Measurements from ENCODE around the gene PELI1. TPM values are rescaled to one million over a fixed set of nuclear protein-coding genes. Genes with fewer than 3 reads are reported as not detected.

Gene PELI1, protein sequence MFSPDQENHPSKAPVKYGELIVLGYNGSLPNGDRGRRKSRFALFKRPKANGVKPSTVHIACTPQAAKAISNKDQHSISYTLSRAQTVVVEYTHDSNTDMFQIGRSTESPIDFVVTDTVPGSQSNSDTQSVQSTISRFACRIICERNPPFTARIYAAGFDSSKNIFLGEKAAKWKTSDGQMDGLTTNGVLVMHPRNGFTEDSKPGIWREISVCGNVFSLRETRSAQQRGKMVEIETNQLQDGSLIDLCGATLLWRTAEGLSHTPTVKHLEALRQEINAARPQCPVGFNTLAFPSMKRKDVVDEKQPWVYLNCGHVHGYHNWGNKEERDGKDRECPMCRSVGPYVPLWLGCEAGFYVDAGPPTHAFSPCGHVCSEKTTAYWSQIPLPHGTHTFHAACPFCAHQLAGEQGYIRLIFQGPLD
- total RNA-seq (2014; rRNA removed; shearing (Covaris generic)), result 3.6 and 5.6 TPM in 2 replicates

DNA sequence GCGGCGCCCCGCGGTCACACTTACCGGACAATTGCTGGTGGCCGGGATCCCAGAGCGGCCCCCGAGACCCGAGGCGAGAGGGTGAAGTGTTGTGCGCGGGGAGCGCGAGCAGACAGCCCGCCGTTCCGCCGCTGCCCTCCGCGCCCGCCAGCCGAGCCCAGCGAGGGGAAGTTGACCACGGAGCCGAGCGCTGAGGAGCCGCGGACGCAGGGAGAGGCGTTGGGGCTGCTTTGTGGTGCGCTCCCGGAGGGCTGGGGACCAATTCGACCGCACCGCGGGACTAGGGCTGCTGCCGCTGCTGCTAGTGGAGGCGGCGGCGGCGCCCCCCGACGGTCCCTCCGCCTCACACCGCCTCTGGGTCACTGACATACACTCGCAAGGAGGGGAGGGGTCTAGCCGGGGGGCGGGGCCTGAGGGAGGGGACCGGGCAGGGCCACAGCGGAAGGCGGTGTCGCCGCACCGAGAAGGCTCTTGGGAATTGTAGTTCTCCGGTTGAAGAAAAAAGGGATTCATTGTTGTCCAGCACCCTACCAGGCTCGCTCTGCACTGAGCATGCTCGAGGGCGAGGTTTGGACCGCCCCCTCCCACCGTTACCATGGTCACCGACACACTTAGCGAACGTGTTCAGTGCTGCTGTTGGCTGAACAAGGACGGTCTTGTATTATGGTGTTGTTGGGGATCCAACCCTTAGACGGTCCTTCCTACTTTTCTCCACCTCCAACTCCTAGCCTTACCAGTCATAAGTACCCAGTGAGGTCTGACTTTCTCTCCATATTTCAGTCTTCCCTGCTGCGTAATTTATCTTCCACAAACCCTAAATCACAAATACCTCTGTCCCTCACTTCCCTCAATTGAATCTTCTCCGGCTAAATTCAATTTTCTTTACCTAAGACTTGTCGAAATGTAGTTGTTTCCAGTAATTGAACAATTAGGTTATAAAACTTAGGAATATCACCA lies at the start of gene PELI1:
Gene PELI1, minus strand, starts transcription at position 364 of the 957 bp plus-strand sequence. CDS start 36,110 bp downstream, outside the sequence.
- DNase-seq (ENCODE audit: low spot score), result peak; percentile 97

DNA sequence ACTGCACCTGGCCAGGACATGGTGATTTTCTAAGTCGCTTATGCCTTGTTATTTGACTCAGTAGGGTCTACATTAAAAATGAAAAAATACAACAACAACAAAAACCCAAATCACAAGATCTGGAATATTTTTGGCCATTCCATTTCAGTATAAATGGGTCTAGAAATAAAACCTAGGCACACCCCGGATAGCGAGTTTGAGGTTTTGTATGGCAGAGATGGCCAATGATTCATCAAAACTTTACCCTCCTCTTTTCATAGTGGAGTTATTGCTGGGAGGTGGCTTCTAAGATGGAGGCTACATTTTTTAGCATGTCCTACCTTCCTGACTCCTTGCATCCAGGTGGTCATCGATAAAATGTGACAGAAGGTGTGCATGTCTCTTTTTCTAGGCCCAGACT lies 49.3 kb upstream of the PELI1 start:
- DNase-seq (ENCODE audit: low spot score), result no peak

DNA sequence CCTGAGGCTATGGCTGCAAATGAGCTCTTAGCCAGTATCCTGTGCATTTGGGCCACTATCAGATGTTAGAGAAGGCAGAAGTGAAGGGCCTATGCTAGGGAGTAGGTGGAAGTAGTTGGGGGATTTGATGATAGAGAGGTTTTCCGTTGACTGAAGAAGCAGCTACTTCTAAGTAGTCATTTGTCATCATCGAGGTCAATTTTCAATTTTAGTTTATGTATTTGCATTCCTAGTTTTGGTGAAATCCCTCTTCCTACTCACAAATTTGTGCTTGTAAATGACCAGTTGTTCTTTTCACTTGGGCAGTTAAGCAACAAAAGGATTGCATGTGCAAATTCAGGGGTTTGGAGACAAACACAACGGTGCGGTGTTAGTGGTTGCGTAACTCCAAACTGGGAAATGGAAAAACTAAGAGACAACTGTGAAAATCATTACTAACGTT lies 48.5 kb upstream of the PELI1 start:
- no peak for DNase-seq (ENCODE audit: low spot score)

DNA sequence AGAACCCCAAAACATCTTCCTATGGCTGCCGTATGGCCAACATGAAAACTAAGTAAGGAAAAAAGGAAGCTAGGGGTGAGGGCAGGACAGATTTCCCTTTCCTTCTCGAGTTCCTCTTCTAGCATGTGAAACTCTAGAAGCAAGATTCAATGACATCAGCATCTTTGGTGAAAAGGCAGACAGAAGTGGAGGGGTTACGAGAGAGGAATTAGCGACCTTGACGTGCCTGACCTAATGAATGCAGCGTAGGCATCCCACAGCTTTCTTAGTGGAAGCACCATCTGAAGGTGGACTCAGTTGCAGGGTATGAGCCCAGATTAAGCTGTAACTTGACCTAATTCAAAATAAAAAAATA lies 47.9 kb upstream of the PELI1 start:
- no peak for DNase-seq (ENCODE audit: low spot score)

DNA sequence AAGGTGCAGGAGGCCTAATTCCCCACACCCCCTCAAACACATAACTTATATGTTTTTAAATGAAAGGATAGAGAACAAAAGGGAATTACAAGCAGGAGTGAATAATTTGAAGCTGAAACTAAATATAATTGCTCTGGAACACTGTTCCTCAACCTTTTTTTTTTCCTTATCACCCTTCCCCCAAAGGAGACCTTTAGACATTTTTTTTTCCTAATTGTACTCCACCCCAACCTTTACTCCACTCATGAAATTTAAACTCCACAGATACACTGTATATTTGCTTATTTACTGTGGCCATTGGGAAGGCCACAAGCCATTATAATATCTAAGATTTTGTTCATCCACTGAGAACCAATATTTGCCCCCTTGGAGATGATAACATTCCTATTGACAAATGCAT lies 45.4 kb upstream of the PELI1 start:
- DNase-seq (ENCODE audit: low spot score), result no peak

DNA sequence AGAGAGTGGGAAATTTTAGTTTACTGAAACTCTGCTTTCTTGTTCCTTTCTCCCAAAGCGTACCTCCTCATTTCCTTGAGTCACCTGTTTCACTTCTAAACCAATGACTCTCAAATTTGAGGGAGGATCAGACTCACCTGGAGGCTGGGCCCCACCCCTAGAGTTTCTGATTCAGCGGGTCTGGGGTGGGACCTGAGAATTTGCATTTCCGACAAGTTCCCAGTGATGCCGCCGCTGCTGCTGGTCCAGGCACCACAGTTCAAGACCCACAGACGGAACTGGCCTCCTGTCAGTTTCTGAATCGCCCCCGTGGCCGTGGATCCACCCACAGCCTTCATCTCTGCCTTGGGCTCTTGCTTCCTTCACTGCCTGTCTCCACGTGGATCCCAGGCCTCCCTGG lies 44.9 kb upstream of the PELI1 start:
- DNase-seq (ENCODE audit: low spot score), result no peak

DNA sequence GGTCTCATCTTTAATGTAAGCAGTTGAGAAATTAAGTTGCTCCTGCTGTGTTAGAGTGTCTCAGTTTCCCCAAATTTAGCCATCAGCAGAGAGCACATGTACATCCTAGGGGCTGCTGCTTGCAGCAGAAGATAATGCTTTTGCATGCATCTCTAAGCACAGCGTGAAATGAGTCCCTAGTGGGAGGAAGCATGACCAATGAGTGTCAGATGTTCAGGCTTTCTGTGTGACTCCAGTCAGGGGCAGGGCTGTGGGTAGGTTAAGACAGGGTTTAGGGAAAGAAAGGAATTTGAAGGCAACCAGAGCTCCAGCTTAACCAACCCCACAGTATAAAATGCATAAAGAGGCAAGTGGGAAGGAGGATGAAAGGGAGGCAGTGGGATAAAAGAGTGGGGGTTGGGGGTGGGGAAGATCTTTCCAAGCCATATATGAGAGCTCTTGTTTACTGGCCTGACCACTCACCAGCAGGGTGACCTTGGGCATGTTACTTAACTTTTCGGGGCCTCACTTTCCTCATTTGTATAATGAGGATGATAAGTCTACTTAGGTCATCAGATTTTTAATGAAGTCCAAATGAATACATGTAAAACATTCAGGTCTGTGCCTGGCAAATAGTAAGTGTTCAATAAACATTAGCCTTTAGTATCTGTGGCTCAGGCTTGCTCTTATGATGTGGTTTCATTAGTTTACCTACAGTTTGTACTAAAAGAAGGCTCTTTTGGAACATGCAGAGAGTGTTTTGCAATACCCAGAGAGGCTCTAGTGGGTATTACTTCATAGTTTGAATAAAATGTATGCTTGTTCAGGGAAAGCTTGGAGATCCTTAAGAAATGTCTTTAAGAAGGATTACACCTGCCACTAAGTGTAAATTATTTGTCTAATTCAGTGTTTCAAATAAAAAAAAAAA lies 42.7 kb upstream of the PELI1 start:
- DNase-seq (ENCODE audit: low spot score), result no peak

DNA sequence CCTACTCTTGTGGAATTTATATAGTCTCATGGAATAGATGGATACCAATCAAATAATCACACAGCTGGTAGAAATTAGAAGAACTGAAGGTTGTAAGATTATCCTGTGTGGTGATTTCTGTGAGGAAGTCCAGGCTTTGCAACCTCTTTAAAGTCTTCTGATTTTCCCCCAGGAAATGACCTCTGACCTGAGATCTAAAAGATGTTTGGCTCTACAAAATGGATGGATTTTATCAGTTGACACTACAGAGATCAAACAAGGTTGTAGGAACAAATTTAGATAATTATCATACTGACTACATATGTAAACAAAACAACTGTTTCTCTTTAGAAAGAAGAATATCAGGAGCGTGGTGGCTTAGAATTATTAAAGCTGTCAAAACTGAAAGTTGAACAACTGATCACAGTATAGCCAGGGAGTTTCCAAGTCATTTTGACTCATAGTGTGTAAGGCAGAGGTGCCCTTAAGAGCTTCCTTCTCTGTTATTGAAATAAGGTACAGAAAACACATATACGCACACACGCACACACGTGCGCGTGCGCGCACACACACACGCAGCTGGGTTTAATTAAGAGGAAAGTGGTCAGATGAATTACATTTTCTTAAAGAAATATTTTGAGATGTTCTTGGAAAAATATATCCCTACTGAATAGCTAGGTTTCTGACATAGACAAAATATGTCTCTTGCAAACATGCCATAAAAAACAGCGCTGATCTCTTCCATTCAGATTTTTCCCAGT lies 35.5 kb upstream of the PELI1 start:
- no peak for DNase-seq (ENCODE audit: low spot score)

DNA sequence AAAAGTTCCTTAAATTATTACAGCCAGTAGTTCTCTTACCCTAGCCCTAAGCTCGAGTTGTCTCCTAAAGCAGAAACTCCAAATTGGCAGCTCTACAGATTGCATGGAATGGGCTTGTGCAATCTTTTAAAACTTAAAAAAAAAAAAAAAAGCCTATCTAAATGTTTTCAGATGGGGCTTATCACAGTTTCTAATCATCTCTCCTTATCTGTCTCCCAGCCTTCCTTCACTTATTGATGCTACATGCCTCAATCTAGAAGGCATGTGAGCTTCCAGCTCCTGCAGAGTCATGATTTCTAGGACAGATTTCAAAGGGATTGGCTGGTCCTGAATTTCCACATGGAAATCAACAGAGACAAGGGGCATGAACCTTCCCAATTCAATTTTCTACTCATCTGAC lies 33.1 kb upstream of the PELI1 start:
- DNase-seq (ENCODE audit: low spot score), result no peak

DNA sequence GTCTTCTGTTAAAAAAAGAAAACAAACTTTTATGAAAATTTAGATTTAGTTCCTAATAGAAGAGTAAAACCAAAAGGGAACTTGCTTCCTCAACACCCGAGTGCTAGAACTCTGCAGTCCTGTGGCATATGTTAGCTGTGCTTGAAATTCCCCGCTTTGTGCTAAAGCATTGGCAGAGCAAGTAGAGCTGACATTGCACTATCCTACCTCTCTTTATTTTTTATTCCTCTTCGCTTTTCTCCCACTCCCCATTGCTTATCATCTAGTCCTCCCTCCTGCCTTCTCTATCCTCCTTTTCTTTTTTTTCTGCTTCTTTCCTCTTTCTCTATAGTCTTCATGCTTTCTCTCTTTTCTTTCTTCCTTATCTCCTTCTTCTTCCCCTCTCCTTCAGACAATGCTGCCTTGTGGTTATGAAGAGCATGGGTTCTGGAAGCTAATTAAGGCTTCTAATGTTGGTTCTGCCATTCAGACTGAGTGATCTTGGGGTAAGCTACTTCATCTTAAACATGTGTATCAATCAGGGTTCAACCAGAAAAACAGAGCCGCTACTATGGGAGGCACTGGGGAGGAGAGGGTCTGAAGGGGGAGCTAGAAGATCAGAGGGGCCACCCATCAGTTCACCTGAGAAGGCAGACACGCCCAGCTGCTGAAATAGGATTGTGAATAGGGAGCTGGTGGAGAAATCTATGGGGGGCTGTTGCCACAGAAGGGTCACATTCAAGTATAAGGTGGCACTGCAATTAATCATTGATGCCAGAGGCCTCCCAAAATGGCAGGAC lies 31.4 kb upstream of the PELI1 start:
- DNase-seq (ENCODE audit: low spot score), result no peak

DNA sequence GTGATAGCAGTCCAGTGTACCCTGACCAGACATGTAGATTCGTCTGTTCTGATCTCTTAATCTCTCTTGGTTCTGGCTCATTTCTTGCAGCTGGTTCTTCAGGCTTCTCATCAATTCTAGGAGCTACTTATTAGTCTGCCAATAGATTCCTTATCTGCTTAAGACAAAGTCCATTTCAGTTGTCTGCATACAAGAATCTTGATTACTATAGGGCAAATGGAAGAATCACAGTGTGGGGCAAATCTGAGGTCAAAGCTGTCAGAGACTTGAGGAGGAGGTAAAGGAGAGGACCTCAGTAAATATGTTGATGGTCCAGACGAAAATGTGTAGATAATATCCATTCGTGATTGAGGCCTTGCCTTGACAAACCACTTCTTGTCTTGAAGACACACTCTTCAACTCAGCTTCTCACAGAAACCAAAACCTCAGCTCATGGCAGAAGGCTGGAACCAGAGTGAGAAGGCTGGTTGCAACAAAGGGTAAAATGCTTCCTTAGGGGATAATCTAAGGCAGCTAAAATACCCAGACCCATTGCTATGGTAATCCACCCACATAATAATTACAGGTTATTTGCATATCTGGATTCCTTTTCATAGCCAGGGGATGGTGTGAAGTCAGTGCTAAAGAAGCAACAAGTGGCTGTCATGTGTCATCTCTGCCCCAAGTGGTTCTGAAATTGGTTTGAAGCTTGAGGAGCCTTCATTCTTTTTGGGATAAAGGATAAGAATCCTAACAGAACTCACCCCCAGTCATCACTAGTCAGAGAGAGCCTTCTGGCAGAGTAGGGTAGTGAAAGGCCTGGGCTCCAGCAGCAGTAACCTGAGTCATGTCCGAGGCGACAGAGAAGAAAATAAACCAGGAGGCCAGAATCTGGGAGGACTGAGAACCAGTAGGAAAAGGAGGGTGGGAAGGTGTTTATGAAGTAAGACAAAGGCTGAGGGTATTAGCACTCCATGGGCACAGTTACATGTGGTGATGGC lies 29.2 kb upstream of the PELI1 start:
- DNase-seq (ENCODE audit: low spot score), result no peak

DNA sequence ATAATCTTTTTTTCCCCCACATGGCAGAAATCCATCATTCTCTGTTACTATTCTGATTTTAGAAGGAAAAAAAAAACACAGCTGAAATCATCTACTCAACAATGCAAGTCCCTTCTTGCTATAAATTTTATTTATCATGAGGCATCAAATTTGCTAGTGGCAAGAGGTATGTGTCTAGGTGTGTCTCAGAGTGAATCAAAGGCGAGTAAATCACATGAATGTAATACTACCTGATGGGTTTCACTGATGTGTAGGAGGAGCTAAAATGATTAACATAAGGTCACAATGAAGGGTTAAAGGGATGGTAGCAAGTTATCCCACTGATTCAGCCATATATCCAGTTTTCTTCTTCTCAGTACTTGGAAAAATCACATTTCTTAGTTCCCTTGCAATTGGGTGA lies 24.5 kb upstream of the PELI1 start:
- no peak for DNase-seq (ENCODE audit: low spot score)

DNA sequence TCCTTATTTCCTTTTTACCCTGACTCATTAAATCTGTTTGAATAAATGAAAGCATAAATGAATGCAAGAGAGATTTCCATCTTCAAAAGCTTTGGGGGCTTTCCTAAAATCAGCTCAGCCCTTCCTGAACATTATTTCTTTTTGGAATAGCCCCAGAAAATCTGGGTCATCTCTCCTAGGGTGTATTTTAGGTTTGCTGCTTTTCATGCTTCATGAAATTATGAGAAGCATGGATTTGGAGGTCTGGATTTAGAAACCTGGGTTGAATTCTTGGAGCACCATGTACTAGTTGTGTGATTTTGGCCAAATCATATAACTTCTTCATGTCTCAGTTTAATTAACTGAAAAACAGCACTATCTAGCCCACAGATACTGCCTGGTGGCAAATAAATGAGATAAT lies 24.0 kb upstream of the PELI1 start:
- DNase-seq (ENCODE audit: low spot score), result no peak

DNA sequence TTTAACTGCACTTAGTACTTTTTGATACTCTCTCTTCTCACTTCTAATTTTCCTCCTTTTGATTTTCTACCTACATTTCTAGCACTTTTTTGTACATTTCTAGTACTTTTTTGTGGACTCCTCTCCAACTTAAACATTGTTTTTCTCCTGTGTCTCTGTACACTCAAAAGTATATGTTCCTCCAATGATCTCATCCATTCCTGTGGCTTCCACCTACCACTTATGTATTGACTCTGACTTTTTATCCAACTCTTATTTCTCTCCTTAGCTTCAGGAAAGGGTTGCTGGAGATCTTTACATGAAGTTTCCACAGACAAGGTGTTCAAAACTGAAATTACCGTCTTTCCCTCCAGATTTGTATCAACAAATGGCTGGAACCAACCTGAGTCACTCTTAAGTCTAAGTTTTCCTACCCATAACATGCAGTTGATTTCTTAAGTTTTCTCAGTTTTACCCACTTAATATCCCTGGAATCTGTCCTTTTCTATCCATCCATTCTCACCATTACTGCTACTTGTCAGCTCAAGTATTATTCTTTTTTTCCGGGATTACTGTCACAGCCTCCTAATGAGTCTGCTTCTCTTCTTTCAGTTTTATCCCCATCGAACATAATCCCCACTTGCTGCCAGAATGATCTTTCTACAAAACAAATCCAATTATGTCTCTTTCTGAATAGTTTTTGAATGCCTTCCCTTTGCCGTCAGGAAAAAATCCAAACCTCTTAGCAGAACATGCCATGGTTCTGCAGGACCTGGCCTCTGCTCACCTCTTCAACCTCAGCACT lies 22.6 kb upstream of the PELI1 start:
- DNase-seq (ENCODE audit: low spot score), result no peak

DNA sequence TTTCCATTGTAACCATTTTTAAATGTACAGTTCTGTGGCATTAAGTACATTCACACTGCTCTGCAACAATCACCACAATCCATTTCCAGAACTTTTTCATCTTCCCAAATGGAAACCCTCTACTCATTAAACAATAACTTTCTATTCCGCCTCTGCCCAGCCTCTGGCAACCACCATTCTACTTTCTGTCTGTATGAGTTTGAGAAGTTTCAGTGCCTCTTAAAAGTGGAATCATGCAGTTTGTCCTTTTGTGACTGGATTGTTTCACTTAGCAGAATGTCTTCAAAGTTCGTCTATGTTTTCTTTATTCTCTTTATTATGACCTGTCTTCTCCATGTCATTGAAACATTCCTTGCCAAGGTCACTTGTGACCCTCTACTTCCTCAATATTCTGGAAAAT lies 22.0 kb upstream of the PELI1 start:
- no peak for DNase-seq (ENCODE audit: low spot score)

DNA sequence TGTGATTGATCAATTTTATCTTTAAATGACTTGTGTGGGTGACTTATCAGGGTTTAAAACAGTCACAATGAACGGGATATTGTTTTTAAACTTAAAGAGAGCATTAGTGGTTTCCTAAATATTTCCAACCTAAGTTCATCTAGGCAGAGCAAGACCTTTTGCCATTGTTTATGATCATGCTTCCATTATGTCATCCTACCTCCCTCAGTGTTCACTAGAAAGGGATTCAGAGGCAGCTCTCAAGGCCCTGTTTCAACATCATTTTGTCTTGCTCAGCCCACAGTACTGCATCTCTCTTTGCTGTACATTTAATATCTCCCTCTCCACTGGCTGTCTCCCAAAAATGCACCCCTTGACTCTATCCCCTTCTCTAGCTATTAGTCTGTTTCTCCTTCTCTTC lies 21.5 kb upstream of the PELI1 start:
- DNase-seq (ENCODE audit: low spot score), result no peak

DNA sequence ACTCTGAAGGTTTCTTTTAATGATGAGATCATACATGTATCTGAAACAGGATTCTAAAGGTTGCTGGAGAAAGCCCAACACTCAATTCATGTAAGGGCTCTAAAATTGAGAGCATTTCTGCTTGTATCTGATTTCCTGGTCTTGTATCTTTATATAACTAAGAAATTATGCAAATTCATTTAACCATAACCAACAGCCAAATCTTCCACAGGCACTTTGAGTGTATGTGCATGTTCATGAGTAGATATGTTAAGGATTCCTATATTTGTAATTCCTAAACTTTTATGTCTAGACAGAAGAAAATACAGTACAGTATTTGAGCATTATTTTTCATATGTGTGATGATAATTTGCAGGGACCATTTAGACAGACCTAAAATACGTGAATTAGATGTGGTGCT lies 20.4 kb upstream of the PELI1 start:
- DNase-seq (ENCODE audit: low spot score), result no peak

DNA sequence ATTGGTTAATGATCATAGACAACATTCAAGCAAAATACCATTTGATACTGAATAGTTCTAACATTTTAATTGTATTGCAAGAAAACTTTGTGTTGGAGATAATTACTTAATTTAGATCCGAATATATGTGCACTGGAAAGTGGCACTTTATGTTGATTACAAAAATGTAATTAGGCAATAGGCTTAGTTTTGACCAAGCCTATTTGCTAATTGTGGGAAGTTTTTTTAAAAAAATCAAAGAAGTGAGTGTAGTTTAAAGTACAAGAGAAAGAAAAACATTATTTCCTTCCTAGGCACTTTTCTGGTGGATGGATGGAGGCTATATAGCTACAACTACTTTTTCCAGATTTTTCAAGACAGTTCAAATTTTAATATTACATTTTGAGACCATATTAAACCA lies 18.3 kb upstream of the PELI1 start:
- no peak for DNase-seq (ENCODE audit: low spot score)

Data from A172 (cell line).